ENCODE results near the gene SLC35F5. TPM values are rescaled to one million over a fixed set of nuclear protein-coding genes. Genes with fewer than 3 reads are reported as not detected.

SLC35F5 gene
- total and polyA plus RNA-seq, 7 donors: 23.1 to 86.3 (median 48.9) TPM

GRCh38 chr2:113724010-113724409 is 32.4 kb downstream of the SLC35F5 start:
- Histone ChIP-seq H3K27me3 (ENCODE audit: insufficient read depth in 3 of 3, low read length in 2 of 3) (no peaks in the 10 kb centered on the region), H3K9me3 (no peaks in the 10 kb centered on the region), H3K36me3 (ENCODE audit: insufficient read depth in 1 of 2, low read depth in 1 of 2) (peaks cover 3 to 94% of the 10 kb centered on the region in 2 donors), H3K27ac (no peak overlapping the region), H3K4me3 (no peak overlapping the region), H3K4me1 (no peaks in the 10 kb centered on the region)
- no peak for ATAC-seq
- DNase-seq: no peak
- TF ChIP-seq CTCF (IDR thresholded peaks at IDR 0.05): no peak
- intact Hi-C loops (cut with DNase I): no loop called here
- 73 to 84% (median 80%) methylated on average over 3 of the region's 3 CpGs for WGBS, 3 donors

GRCh38 chr2:113723411-113723810 is 33.0 kb downstream of the SLC35F5 start:
- Histone ChIP-seq H3K36me3 (ENCODE audit: insufficient read depth in 1 of 2, low read depth in 1 of 2) (peaks cover 3 to 94% of the 10 kb centered on the region in 2 donors), H3K27ac (no peak overlapping the region), H3K9me3 (no peaks in the 10 kb centered on the region), H3K27me3 (ENCODE audit: insufficient read depth in 3 of 3, low read length in 2 of 3) (no peaks in the 10 kb centered on the region), H3K4me3 (no peak overlapping the region), H3K4me1 (no peaks in the 10 kb centered on the region)
- intact Hi-C loops (cut with DNase I): no loop called here
- WGBS, 3 donors: 77 to 88% (median 86%) methylated on average over 1 of the region's 1 CpG
- no peak for TF ChIP-seq CTCF (IDR thresholded peaks at IDR 0.05)
- ATAC-seq: no peak
- DNase-seq: no peak

- no peaks in the 10 kb centered on the region for H3K27me3 ChIP-seq (ENCODE audit: insufficient read depth in 3 of 3, low read length in 2 of 3)
- H3K4me1 ChIP-seq: no peaks in the 10 kb centered on the region
- DNase-seq (no peak), ATAC-seq (no peak)
- no peak overlapping the region for H3K4me3 ChIP-seq
- peaks cover 8 to 94% of the 10 kb centered on the region in 2 donors for H3K36me3 ChIP-seq (ENCODE audit: insufficient read depth in 1 of 2, low read depth in 1 of 2)
- TF ChIP-seq CTCF (IDR thresholded peaks at IDR 0.05): peak; percentile 30
- WGBS, 3 donors: 65 to 70% (median 66%) methylated on average over 3 of the region's 3 CpGs
- no peak overlapping the region for H3K27ac ChIP-seq
- no peaks in the 10 kb centered on the region for H3K9me3 ChIP-seq
- intact Hi-C loops (cut with DNase I): no loop called here
Observed at GRCh38 chr2:113720167-113720566, 36.3 kb downstream of the SLC35F5 start.

- ATAC-seq (no peak), DNase-seq (no peak)
- WGBS, 3 donors: 89 to 97% (median 95%) methylated on average over 3 of the region's 3 CpGs
- peaks cover 4 to 94% of the 10 kb centered on the region in 2 donors for H3K36me3 ChIP-seq (ENCODE audit: insufficient read depth in 1 of 2, low read depth in 1 of 2)
- no peak overlapping the region for H3K27ac ChIP-seq
- no peaks in the 10 kb centered on the region for H3K9me3 ChIP-seq
- H3K4me3 ChIP-seq: no peak overlapping the region
- TF ChIP-seq CTCF (IDR thresholded peaks at IDR 0.05): no peak
- H3K4me1 ChIP-seq: no peaks in the 10 kb centered on the region
- no peaks in the 10 kb centered on the region for H3K27me3 ChIP-seq (ENCODE audit: insufficient read depth in 3 of 3, low read length in 2 of 3)
- intact Hi-C loops (cut with DNase I): no loop called here
Observed at GRCh38 chr2:113716291-113716690, 40.2 kb downstream of the SLC35F5 start.

- ATAC-seq (no peak), DNase-seq (no peak)
- Histone ChIP-seq H3K36me3 (ENCODE audit: insufficient read depth in 1 of 2, low read depth in 1 of 2) (peaks cover 4 to 74% of the 10 kb centered on the region in 2 donors), H3K27me3 (ENCODE audit: insufficient read depth in 3 of 3, low read length in 2 of 3) (no peaks in the 10 kb centered on the region), H3K9me3 (no peaks in the 10 kb centered on the region), H3K4me3 (no peak overlapping the region), H3K27ac (no peak overlapping the region), H3K4me1 (no peaks in the 10 kb centered on the region)
- no peak for TF ChIP-seq CTCF (IDR thresholded peaks at IDR 0.05)
- WGBS, 3 donors: 97 to 98% (median 98%) methylated on average over 2 of the region's 2 CpGs
- intact Hi-C loops (cut with DNase I): no loop called here
Observed at GRCh38 chr2:113712941-113713340, 43.5 kb downstream of the SLC35F5 start.

All from psoas muscle (tissue), 8 donors.